B cell (primary cell): ENCODE data around the gene ATP6V1C2. TPM values are rescaled to one million over a fixed set of nuclear protein-coding genes. Genes with fewer than 3 reads are reported as not detected.

Source experiments
- ATAC-seq: fragments of 200-7000 bp; cut with Tn5 transposase; one replicate; pipeline ENCODE4 v1.10.0; 2021; ENCODE audit warnings: low read depth, mild to moderate bottlenecking, moderate number of reproducible peaks, moderate library complexity
- CTCF ChIA-PET: fragments of 350-600 bp; sonication (Branson Sonifier 250); formaldehyde crosslinking; loops from one replicate; lab custom pipeline; 2021; ENCODE audit warnings: antibody characterized with exemption, inconsistent platforms; lab: Charles Lee
- POLR2A ChIA-PET: fragments of 350-600 bp; sonication (Branson Sonifier 250); formaldehyde crosslinking; loops from one replicate; lab custom pipeline; 2021; ENCODE audit warnings: antibody characterized with exemption; lab: Charles Lee
- DNase-seq: peaks from one replicate; pipeline ENCODE4 v3.0.0; 2013
- H2AFZ ChIP-seq: 2 replicates; pipeline ENCODE4 v1.6.1; 2012; ENCODE audit warnings: mild to moderate bottlenecking, low read depth, low read length; ENCODE audit not compliant: insufficient read depth, poor library complexity, severe bottlenecking
- H3K27ac ChIP-seq, 2 donors: 1 replicate in 1 of 2; 2 replicates in 1 of 2; pipeline ENCODE4 v1.5.1; 2012 to 2013; ENCODE audit warnings: low read length in 2 of 2, mild to moderate bottlenecking in 2 of 2, moderate library complexity in 1 of 2
- H3K27me3 ChIP-seq, 4 experiments: fragments of 200-600 bp in 1 of 4; sonication (generic) in 1 of 4; replicated peaks in 1 of 4; 1 replicate in 2 of 4; 2 replicates in 2 of 4; pipeline versions ENCODE4 v1.6.1 to v1.7.0; 2013 to 2016; ENCODE audit warnings: low read length in 3 of 4, mild to moderate bottlenecking in 2 of 4, mixed read lengths in 1 of 4, moderate library complexity in 1 of 4; ENCODE audit not compliant: insufficient read depth in 4 of 4, control insufficient read depth in 3 of 4; ENCODE audit errors: control extremely low read depth in 1 of 4
- H3K36me3 ChIP-seq, 2 experiments: replicated peaks in 1 of 2; 1 replicate in 1 of 2; 2 replicates in 1 of 2; pipeline versions ENCODE4 v1.6.1 to v1.7.1; 2013; ENCODE audit warnings: low read length in 1 of 2; ENCODE audit not compliant: insufficient read depth in 2 of 2, control insufficient read depth in 1 of 2; ENCODE audit errors: control extremely low read depth in 1 of 2, extremely low read depth in 1 of 2
- H3K4me1 ChIP-seq, 2 donors: fragments of 200-600 bp in 1 of 2; sonication (generic) in 1 of 2; 1 replicate in 1 of 2; 2 replicates in 1 of 2; pipeline versions ENCODE4 v1.5.1 to v1.6.1; 2013 to 2017; ENCODE audit warnings: low read length in 2 of 2; ENCODE audit not compliant: control insufficient read depth in 2 of 2, insufficient read depth in 2 of 2
- H3K4me2 ChIP-seq: replicated peaks from 2 replicates; pipeline ENCODE3; 2012; ENCODE audit warnings: mild to moderate bottlenecking, low read depth, low read length; ENCODE audit not compliant: poor library complexity, severe bottlenecking
- H3K4me3 ChIP-seq, 5 experiments: fragments of 200-600 bp in 1 of 5; sonication (generic) in 1 of 5; 1 replicate in 3 of 5; 2 replicates in 2 of 5; pipeline versions ENCODE4 v1.5.1 to v1.7.0; 2011 to 2016; ENCODE audit warnings: low read length in 4 of 5, mild to moderate bottlenecking in 4 of 5, low read depth in 2 of 5, control low read depth in 1 of 5, moderate library complexity in 1 of 5; ENCODE audit not compliant: insufficient read depth in 1 of 5; ENCODE audit errors: control extremely low read depth in 1 of 5, extremely low read depth in 1 of 5
- H3K79me2 ChIP-seq: fragments of 200-600 bp; sonication (generic); one replicate; pipeline ENCODE4 v1.6.0; 2016; ENCODE audit warnings: low read length; ENCODE audit not compliant: control insufficient read depth, insufficient read depth
- H3K9ac ChIP-seq: fragments of 200-600 bp; sonication (generic); 2 replicates; pipeline ENCODE4 v1.6.1; 2017; ENCODE audit warnings: mild to moderate bottlenecking, low read length, moderate library complexity
- H3K9me3 ChIP-seq, 3 donors: one replicate each; pipeline versions ENCODE4 v1.6.1 to v1.7.1; 2013; ENCODE audit warnings: low read length in 2 of 3; ENCODE audit not compliant: control insufficient read depth in 2 of 3, insufficient read depth in 1 of 3; ENCODE audit errors: control extremely low read depth in 1 of 3
- H4K20me1 ChIP-seq: 2 replicates; pipeline ENCODE4 v1.6.0; 2012; ENCODE audit warnings: mild to moderate bottlenecking, low read length; ENCODE audit not compliant: insufficient read depth, control insufficient read depth, poor library complexity, severe bottlenecking
- H3K27ac Mint-ChIP-seq: one replicate; pipeline ENCODE4 v1.8.0; 2021; ENCODE audit warnings: mixed read lengths
- H3K27me3 Mint-ChIP-seq: one replicate; pipeline ENCODE4 v1.8.0; 2021; ENCODE audit warnings: mixed read lengths
- H3K4me1 Mint-ChIP-seq: one replicate; pipeline ENCODE4 v1.8.0; 2021; ENCODE audit warnings: mixed read lengths
- H3K4me3 Mint-ChIP-seq: one replicate; pipeline ENCODE4 v1.8.0; 2021; ENCODE audit warnings: mixed read lengths
- H3K9me3 Mint-ChIP-seq: one replicate; pipeline ENCODE4 v1.8.0; 2022; ENCODE audit warnings: mixed read lengths; ENCODE audit not compliant: insufficient read depth
- EZH2 ChIP-seq: IDR thresholded peaks from 2 replicates; pipeline ENCODE4 v1.6.1; 2012; ENCODE audit warnings: borderline replicate concordance, low read depth, mild to moderate bottlenecking, moderate library complexity, low read length; ENCODE audit not compliant: insufficient read depth, poor library complexity, severe bottlenecking
- WGBS: methylation state at CpG from one replicate; pipeline ENCODE4 v1.1.5; 2013; ENCODE audit warnings: missing lambda C conversion rate; ENCODE audit not compliant: insufficient coverage; 5-methylcytosine and 5-hydroxymethylcytosine counted together
- intact Hi-C: fragments of 100-400 bp; cut with micrococcal nuclease; formaldehyde crosslinking; loops from one replicate; pipeline ENCODE4 v1.10.0; 2022
- polyA plus RNA-seq: library from polyadenylated mRNA; depleted of rRNA; stranded (reverse); fragments of >200 nt; gene quantifications from 2 replicates; pipeline ENCODE4 v1.2.3, GENCODE V29; 2012
- total RNA-seq, 2 donors: library from RNA; stranded (reverse); fragments of 120-200 nt in 1 of 2; gene quantifications; 1 replicate in 1 of 2; 2 replicates in 1 of 2; pipeline versions ENCODE4 v1.2.3 to v1.2.4, GENCODE V29; 2013 to 2022
- TF ChIP-seq, protein P1 (sequence below): fragments of 200-600 bp; IDR thresholded peaks from one replicate; pipeline ENCODE4 v1.8.0; 2022; ENCODE audit warnings: antibody characterized with exemption, mild to moderate bottlenecking

Gene ATP6V1C2
- total and polyA plus RNA-seq, 2 donors (not counting 1 experiment from before 2014, with no cell fraction given) = 0.54 to 4.4 TPM

DNA sequence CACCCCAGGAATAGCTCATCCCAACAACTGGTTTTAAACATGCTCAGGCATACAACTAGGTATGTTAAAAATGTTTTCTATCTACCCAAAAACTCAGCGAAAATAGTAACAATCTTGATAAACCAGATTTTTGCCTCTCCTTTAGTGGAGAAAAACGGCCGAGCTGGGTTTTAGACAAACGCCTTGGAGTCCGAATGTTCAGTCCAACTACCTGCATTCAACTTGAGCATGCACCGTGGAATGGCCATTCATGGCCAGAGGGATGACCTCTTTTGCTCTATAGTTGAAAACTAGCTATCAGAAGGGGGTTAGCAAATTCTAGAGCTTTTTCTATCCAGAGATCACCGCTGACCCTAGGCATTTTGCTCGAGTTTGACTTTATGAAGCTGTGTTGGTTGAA lies 60.3 kb downstream of the ATP6V1C2 start:
- DNase-seq (no peak), ATAC-seq (no peak)
- H3K4me1 ChIP-seq = no peaks in the 10 kb centered on the region
- H2AFZ ChIP-seq = no peak overlapping the region
- H3K27ac ChIP-seq = no peak overlapping the region
- WGBS = 98% methylated on average over 6 of the region's 8 CpGs
- no peaks in the 10 kb centered on the region for H3K9me3 Mint-ChIP-seq
- no peak overlapping the region for H3K9ac ChIP-seq
- TF ChIP-seq, protein P1, sequence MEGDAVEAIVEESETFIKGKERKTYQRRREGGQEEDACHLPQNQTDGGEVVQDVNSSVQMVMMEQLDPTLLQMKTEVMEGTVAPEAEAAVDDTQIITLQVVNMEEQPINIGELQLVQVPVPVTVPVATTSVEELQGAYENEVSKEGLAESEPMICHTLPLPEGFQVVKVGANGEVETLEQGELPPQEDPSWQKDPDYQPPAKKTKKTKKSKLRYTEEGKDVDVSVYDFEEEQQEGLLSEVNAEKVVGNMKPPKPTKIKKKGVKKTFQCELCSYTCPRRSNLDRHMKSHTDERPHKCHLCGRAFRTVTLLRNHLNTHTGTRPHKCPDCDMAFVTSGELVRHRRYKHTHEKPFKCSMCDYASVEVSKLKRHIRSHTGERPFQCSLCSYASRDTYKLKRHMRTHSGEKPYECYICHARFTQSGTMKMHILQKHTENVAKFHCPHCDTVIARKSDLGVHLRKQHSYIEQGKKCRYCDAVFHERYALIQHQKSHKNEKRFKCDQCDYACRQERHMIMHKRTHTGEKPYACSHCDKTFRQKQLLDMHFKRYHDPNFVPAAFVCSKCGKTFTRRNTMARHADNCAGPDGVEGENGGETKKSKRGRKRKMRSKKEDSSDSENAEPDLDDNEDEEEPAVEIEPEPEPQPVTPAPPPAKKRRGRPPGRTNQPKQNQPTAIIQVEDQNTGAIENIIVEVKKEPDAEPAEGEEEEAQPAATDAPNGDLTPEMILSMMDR = no peak
- TF ChIP-seq EZH2 = no peak
- ChIA-PET POLR2A (no interaction called here), CTCF (interaction anchor here (0.7 kb wide), 1 partner anchor 35 kb away, joined by 3 read pairs; no protein-coding TSS in a partner anchor)
- H3K4me3 Mint-ChIP-seq = no peak overlapping the region
- intact Hi-C loops = no loop called here
- no peaks in the 10 kb centered on the region for H3K4me1 Mint-ChIP-seq
- H3K27me3 ChIP-seq = no peaks in the 10 kb centered on the region
- peaks cover 2% of the 10 kb centered on the region for H4K20me1 ChIP-seq
- no peaks in the 10 kb centered on the region for H3K27me3 Mint-ChIP-seq
- no peak overlapping the region for H3K4me3 ChIP-seq
- no peak overlapping the region for H3K4me2 ChIP-seq
- H3K27ac Mint-ChIP-seq = no peak overlapping the region
- H3K9me3 ChIP-seq = no peaks in the 10 kb centered on the region
- no peaks in the 10 kb centered on the region for H3K79me2 ChIP-seq
- H3K36me3 ChIP-seq = peaks cover 15 to 76% of the 10 kb centered on the region in 2 experiments

GRCh38 chr2:10783421-10783820 lies 62.0 kb downstream of the ATP6V1C2 start:
- Histone ChIP-seq H3K4me3 (no peak overlapping the region), H4K20me1 (peaks cover 9% of the 10 kb centered on the region), H3K79me2 (no peaks in the 10 kb centered on the region), H3K27me3 (no peaks in the 10 kb centered on the region), H3K9ac (no peak overlapping the region), H3K4me2 (no peak overlapping the region), H3K27ac (no peak overlapping the region), H3K9me3 (no peaks in the 10 kb centered on the region), H2AFZ (no peak overlapping the region), H3K4me1 (no peaks in the 10 kb centered on the region), H3K36me3 (peaks cover 18 to 79% of the 10 kb centered on the region in 2 experiments)
- no peak overlapping the region for H3K27ac Mint-ChIP-seq
- POLR2A ChIA-PET = no interaction called here
- intact Hi-C loops = no loop called here
- CTCF ChIA-PET = interaction anchor here (0.8 kb wide), 1 partner anchor 35 kb away, joined by 3 read pairs; no protein-coding TSS in a partner anchor
- WGBS = 100% methylated on average over 2 of the region's 4 CpGs
- H3K4me3 Mint-ChIP-seq = no peak overlapping the region
- TF ChIP-seq, protein P1 = no peak
- no peak for TF ChIP-seq EZH2
- no peaks in the 10 kb centered on the region for H3K4me1 Mint-ChIP-seq
- ATAC-seq (no peak), DNase-seq (no peak)
- H3K9me3 Mint-ChIP-seq = no peaks in the 10 kb centered on the region
- H3K27me3 Mint-ChIP-seq = no peaks in the 10 kb centered on the region
